ENCODE measurements around the gene PLS3.

PLS3 gene

GRCh38 chrX:115565888-115566287 is 4.9 kb downstream of the PLS3 start:
- no peak for DNase-seq (ENCODE audit: low spot score)

GRCh38 chrX:115571712-115572111 is 10.7 kb downstream of the PLS3 start:
- no peak for DNase-seq (ENCODE audit: low spot score)

GRCh38 chrX:115573185-115573584 is 12.2 kb downstream of the PLS3 start:
- no peak for DNase-seq (ENCODE audit: low spot score)

GRCh38 chrX:115576676-115577075 is 15.7 kb downstream of the PLS3 start:
- no peak for DNase-seq (ENCODE audit: low spot score)

- no peak for DNase-seq (ENCODE audit: low spot score)
Measured at GRCh38 chrX:115579327-115579726, 18.4 kb downstream of the PLS3 start.

GRCh38 chrX:115579786-115580294 is 18.9 kb downstream of the PLS3 start:
- DNase-seq (ENCODE audit: low spot score): no peak

- no peak for DNase-seq (ENCODE audit: low spot score)
Measured at GRCh38 chrX:115581759-115582615, 21.0 kb downstream of the PLS3 start.

- no peak for DNase-seq (ENCODE audit: low spot score)
Measured at GRCh38 chrX:115582616-115583495, 21.9 kb downstream of the PLS3 start.

GRCh38 chrX:115583496-115584004 is 22.6 kb downstream of the PLS3 start:
- no peak for DNase-seq (ENCODE audit: low spot score)

- DNase-seq (ENCODE audit: low spot score): no peak
Measured at GRCh38 chrX:115584696-115585095, 23.7 kb downstream of the PLS3 start.

- DNase-seq (ENCODE audit: low spot score): no peak
Measured at GRCh38 chrX:115588179-115588578, 27.2 kb downstream of the PLS3 start.

GRCh38 chrX:115589419-115589818 is 28.4 kb downstream of the PLS3 start:
- no peak for DNase-seq (ENCODE audit: low spot score)

GRCh38 chrX:115591420-115591819 is 30.4 kb downstream of the PLS3 start:
- DNase-seq (ENCODE audit: low spot score): no peak

GRCh38 chrX:115591856-115592842 is 31.2 kb downstream of the PLS3 start:
- DNase-seq (ENCODE audit: low spot score): no peak

GRCh38 chrX:115592997-115593734 is 32.2 kb downstream of the PLS3 start:
- no peak for DNase-seq (ENCODE audit: low spot score)

- DNase-seq (ENCODE audit: low spot score): no peak
Measured at GRCh38 chrX:115595049-115595448, 34.1 kb downstream of the PLS3 start.

GRCh38 chrX:115598556-115598955 is 37.6 kb downstream of the PLS3 start:
- no peak for DNase-seq (ENCODE audit: low spot score)

GRCh38 chrX:115602308-115602707 is 41.3 kb downstream of the PLS3 start:
- no peak for DNase-seq (ENCODE audit: low spot score)

GRCh38 chrX:115602729-115603389 is 41.9 kb downstream of the PLS3 start:
- no peak for DNase-seq (ENCODE audit: low spot score)

- no peak for DNase-seq (ENCODE audit: low spot score)
Measured at GRCh38 chrX:115603534-115604074, 42.6 kb downstream of the PLS3 start.

Measured in Ammon's horn (tissue), 1 donor.